ENCODE data around the gene MAPT.
A peak's percentile ranks its signal among the peaks of the same experiment; 100 is the strongest.
"Not testable (repeated sequence)": the region's sequence is repeated elsewhere in the genome, so short reads cannot be mapped to it uniquely, and the experiment has no call there.

The MAPT gene

GRCh38 chr17:45997166-45997565 lies 102.8 kb downstream of the MAPT start:
- DNase-seq: no peak

GRCh38 chr17:45997624-45998023 lies 103.3 kb downstream of the MAPT start:
- no peak for DNase-seq

DNA sequence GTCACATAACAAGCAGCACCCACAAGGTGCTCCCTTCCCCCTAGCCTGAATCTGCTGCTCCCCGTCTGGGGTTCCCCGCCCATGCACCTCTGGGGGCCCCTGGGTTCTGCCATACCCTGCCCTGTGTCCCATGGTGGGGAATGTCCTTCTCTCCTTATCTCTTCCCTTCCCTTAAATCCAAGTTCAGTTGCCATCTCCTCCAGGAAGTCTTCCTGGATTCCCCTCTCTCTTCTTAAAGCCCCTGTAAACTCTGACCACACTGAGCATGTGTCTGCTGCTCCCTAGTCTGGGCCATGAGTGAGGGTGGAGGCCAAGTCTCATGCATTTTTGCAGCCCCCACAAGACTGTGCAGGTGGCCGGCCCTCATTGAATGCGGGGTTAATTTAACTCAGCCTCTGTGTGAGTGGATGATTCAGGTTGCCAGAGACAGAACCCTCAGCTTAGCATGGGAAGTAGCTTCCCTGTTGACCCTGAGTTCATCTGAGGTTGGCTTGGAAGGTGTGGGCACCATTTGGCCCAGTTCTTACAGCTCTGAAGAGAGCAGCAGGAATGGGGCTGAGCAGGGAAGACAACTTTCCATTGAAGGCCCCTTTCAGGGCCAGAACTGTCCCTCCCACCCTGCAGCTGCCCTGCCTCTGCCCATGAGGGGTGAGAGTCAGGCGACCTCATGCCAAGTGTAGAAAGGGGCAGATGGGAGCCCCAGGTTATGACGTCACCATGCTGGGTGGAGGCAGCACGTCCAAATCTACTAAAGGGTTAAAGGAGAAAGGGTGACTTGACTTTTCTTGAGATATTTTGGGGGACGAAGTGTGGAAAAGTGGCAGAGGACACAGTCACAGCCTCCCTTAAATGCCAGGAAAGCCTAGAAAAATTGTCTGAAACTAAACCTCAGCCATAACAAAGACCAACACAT lies 104.9 kb downstream of the MAPT start, which contains the start of gene STH:
TSS of gene STH (plus strand) at position 264 of the 913 bp plus-strand sequence. CDS start at position 294, 30 bp downstream.
- no peak for DNase-seq

- no peak for DNase-seq
Observed at GRCh38 chr17:45999900-46000290, 105.5 kb downstream of the MAPT start.

GRCh38 chr17:46000292-46000691 lies 105.9 kb downstream of the MAPT start:
- DNase-seq: no peak

GRCh38 chr17:46000757-46001156 lies 106.4 kb downstream of the MAPT start:
- no peak for DNase-seq

DNA sequence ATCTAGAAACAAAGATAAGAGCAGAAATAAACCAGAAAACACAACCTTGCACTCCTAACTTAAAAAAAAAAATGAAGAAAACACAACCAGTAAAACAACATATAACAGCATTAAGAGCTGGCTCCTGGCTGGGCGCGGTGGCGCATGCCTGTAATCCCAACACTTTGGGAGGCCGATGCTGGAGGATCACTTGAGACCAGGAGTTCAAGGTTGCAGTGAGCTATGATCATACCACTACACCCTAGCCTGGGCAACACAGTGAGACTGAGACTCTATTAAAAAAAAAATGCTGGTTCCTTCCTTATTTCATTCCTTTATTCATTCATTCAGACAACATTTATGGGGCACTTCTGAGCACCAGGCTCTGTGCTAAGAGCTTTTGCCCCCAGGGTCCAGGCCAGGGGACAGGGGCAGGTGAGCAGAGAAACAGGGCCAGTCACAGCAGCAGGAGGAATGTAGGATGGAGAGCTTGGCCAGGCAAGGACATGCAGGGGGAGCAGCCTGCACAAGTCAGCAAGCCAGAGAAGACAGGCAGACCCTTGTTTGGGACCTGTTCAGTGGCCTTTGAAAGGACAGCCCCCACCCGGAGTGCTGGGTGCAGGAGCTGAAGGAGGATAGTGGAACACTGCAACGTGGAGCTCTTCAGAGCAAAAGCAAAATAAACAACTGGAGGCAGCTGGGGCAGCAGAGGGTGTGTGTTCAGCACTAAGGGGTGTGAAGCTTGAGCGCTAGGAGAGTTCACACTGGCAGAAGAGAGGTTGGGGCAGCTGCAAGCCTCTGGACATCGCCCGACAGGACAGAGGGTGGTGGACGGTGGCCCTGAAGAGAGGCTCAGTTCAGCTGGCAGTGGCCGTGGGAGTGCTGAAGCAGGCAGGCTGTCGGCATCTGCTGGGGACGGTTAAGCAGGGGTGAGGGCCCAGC lies 107.3 kb downstream of the MAPT start:
- DNase-seq: no peak

GRCh38 chr17:46002311-46002972 lies 108.1 kb downstream of the MAPT start:
- peak; percentile 66 to 68 for DNase-seq

GRCh38 chr17:46002973-46003316 lies 108.6 kb downstream of the MAPT start:
- DNase-seq: no peak

- DNase-seq: no peak
Observed at GRCh38 chr17:46003907-46004748, 109.8 kb downstream of the MAPT start.

- DNase-seq: not testable (repeated sequence)
Observed at GRCh38 chr17:46006082-46006481, 111.7 kb downstream of the MAPT start.

DNA sequence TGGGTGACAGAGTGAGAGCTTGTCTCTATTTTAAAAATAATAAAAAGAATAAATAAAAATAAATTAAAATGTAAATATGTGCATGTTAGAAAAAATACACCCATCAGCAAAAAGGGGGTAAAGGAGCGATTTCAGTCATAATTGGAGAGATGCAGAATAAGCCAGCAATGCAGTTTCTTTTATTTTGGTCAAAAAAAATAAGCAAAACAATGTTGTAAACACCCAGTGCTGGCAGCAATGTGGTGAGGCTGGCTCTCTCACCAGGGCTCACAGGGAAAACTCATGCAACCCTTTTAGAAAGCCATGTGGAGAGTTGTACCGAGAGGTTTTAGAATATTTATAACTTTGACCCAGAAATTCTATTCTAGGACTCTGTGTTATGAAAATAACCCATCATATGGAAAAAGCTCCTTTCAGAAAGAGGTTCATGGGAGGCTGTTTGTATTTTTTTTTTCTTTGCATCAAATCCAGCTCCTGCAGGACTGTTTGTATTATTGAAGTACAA lies 113.2 kb downstream of the MAPT start:
- DNase-seq: no peak

DNA sequence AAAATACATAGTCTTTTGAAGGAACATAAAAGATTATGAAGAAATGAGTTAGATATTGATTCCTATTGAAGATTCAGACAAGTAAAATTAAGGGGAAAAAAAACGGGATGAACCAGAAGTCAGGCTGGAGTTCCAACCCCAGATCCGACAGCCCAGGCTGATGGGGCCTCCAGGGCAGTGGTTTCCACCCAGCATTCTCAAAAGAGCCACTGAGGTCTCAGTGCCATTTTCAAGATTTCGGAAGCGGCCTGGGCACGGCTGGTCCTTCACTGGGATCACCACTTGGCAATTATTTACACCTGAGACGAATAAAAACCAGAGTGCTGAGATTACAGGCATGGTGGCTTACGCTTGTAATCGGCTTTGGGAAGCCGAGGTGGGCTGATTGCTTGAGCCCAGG lies 114.2 kb downstream of the MAPT start:
- no peak for DNase-seq

GRCh38 chr17:46009681-46010596 lies 115.6 kb downstream of the MAPT start:
- no peak for DNase-seq

- no peak for DNase-seq
Observed at GRCh38 chr17:46010597-46011186, 116.3 kb downstream of the MAPT start.

GRCh38 chr17:46011711-46012505 lies 117.6 kb downstream of the MAPT start:
- no peak for DNase-seq

- no peak for DNase-seq
Observed at GRCh38 chr17:46012506-46013079, 118.2 kb downstream of the MAPT start.

- no peak for DNase-seq
Observed at GRCh38 chr17:46013127-46013501, 118.8 kb downstream of the MAPT start.

DNA sequence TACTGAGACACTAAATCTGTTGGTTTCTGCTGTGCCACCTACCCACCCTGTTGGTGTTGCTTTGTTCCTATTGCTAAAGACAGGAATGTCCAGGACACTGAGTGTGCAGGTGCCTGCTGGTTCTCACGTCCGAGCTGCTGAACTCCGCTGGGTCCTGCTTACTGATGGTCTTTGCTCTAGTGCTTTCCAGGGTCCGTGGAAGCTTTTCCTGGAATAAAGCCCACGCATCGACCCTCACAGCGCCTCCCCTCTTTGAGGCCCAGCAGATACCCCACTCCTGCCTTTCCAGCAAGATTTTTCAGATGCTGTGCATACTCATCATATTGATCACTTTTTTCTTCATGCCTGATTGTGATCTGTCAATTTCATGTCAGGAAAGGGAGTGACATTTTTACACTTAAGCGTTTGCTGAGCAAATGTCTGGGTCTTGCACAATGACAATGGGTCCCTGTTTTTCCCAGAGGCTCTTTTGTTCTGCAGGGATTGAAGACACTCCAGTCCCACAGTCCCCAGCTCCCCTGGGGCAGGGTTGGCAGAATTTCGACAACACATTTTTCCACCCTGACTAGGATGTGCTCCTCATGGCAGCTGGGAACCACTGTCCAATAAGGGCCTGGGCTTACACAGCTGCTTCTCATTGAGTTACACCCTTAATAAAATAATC lies 119.3 kb downstream of the MAPT start:
- no peak for DNase-seq

Data from activated CD4-positive, alpha-beta T cell treated with anti-CD3 and anti-CD28 coated beads, Interleukin-2, amount 50 U/mL, for 4 hours (primary cell).